AG04449 (cell line): ENCODE data around the gene PCBD1.
"Not testable (repeated sequence)": the region's sequence is repeated elsewhere in the genome, so short reads cannot be mapped to it uniquely, and the experiment has no call there.

Experiments
- CTCF ChIA-PET: fragments of 350-600 bp; formaldehyde crosslinking; extraction: SDS; loops from one replicate; lab custom pipeline; 2021; ENCODE audit warnings: antibody characterized with exemption; lab: Yijun Ruan, JAX
- POLR2A ChIA-PET: fragments of 400-600, 350-600 bp; formaldehyde crosslinking; extraction: SDS; loops from one replicate; lab custom pipeline; 2020; ENCODE audit warnings: antibody characterized with exemption, inconsistent platforms; lab: Yijun Ruan, JAX
- DNase-seq: peaks from one replicate; pipeline ENCODE4 v3.0.0-alpha.2; 2010; ENCODE audit warnings: low read depth, low spot score
- H3K4me3 ChIP-seq: 2 replicates; pipeline ENCODE4 v1.5.1; 2011; ENCODE audit warnings: low read depth, mild to moderate bottlenecking, control low read depth, low read length
- TF ChIP-seq, protein P1 (sequence below): IDR thresholded peaks from one replicate; pipeline ENCODE4 v1.5.1; 2011; ENCODE audit warnings: mild to moderate bottlenecking, moderate library complexity, low read length, control low read depth, inconsistent platforms; ENCODE audit not compliant: insufficient read depth; ENCODE audit errors: missing control alignments

Gene PCBD1

GRCh38 chr10:70872291-70872690 is 16.1 kb downstream of the PCBD1 start:
- CTCF ChIA-PET, result interaction anchor here (0.6 to 12.4 kb wide), 10 partner anchors 8 to 322 kb away, joined by 3 to 115 read pairs (median 6); partner anchors contain the start of gene SGPL1
- DNase-seq, result no peak
- no peak overlapping the region for H3K4me3 ChIP-seq
- POLR2A ChIA-PET, result no interaction called here
- TF ChIP-seq, protein P1, sequence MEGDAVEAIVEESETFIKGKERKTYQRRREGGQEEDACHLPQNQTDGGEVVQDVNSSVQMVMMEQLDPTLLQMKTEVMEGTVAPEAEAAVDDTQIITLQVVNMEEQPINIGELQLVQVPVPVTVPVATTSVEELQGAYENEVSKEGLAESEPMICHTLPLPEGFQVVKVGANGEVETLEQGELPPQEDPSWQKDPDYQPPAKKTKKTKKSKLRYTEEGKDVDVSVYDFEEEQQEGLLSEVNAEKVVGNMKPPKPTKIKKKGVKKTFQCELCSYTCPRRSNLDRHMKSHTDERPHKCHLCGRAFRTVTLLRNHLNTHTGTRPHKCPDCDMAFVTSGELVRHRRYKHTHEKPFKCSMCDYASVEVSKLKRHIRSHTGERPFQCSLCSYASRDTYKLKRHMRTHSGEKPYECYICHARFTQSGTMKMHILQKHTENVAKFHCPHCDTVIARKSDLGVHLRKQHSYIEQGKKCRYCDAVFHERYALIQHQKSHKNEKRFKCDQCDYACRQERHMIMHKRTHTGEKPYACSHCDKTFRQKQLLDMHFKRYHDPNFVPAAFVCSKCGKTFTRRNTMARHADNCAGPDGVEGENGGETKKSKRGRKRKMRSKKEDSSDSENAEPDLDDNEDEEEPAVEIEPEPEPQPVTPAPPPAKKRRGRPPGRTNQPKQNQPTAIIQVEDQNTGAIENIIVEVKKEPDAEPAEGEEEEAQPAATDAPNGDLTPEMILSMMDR, result no peak

DNA sequence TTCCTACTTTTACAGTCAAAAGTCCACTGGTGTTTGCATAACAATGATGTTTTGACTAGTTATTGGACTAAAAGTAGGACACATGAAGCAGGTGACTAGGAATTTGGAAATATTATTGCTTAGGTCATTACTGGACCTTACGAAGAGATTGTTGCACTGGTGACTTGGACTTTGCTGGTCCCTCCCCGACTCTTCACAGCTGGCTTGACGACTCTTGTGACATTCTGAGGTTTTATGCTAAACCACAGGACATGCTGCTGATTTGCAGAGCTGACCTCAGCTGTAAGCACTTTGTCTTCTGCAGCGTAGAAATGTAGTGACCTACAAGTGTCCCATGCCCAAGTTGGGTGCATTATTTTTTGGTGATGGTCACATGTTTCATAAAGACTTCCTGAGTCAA is 21.9 kb downstream of the PCBD1 start:
- ChIA-PET CTCF (interaction anchor here (0.9 to 1.3 kb wide), 2 partner anchors 105 to 108 kb away, joined by 3 read pairs; no protein-coding TSS in a partner anchor), POLR2A (no interaction called here)
- no peak overlapping the region for H3K4me3 ChIP-seq
- DNase-seq, result no peak
- TF ChIP-seq, protein P1, result no peak

GRCh38 chr10:70864935-70865334 is 23.4 kb downstream of the PCBD1 start:
- POLR2A ChIA-PET, result no interaction called here
- TF ChIP-seq, protein P1, result no peak
- DNase-seq, result no peak
- CTCF ChIA-PET, result interaction anchor here (0.6 to 5.6 kb wide), 4 partner anchors 9 to 48 kb away, joined by 3 to 27 read pairs (median 4); no protein-coding TSS in a partner anchor
- H3K4me3 ChIP-seq, result no peak overlapping the region

DNA sequence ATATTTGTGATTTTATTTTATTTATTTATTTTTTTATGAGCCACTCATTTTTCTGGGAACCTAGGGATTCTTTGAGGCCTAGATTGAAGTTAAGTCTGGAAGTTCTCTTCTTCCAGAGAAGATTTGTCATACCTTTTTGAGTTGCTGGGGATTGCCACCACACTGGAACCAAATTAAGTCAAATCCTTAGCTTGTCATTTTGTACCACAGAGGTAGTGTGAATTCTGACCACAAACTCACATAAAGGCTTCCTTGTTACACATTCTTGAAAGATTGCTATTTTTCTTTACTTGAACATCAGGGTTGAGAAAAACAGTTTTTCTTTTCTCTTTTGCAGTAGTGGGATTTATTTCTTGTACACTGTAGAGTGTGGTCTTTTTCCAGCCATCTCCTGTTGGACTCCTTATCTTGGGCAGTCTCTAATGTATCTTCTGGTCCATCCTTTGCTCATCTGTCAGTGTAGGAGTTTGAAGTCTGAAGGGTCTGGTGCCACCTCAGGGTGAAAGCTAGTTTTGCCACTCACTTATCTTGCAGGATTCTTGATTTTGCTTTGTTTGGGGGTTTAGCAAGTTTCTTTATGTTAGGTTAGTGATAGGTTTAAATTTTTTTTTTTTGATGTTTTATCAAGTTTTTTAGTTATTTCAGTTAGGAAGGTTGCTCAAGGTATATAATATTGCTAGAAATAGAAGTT is 24.8 kb downstream of the PCBD1 start:
- CTCF ChIA-PET, result interaction anchor here (1.3 to 5.6 kb wide), 4 partner anchors 8 to 46 kb away, joined by 4 to 27 read pairs (median 4); no protein-coding TSS in a partner anchor
- DNase-seq, result no peak
- no peak overlapping the region for H3K4me3 ChIP-seq
- POLR2A ChIA-PET, result no interaction called here
- TF ChIP-seq, protein P1, result no peak

- DNase-seq, POLR2A ChIA-PET, H3K4me3 ChIP-seq: not testable (repeated sequence)
- CTCF ChIA-PET, result interaction anchor here (1.4 to 5.6 kb wide), 2 partner anchors 17 to 313 kb away, joined by 5 to 27 read pairs; no protein-coding TSS in a partner anchor
These were observed 26.7 kb downstream of the PCBD1 start for GRCh38 chr10:70861495-70862197.

DNA sequence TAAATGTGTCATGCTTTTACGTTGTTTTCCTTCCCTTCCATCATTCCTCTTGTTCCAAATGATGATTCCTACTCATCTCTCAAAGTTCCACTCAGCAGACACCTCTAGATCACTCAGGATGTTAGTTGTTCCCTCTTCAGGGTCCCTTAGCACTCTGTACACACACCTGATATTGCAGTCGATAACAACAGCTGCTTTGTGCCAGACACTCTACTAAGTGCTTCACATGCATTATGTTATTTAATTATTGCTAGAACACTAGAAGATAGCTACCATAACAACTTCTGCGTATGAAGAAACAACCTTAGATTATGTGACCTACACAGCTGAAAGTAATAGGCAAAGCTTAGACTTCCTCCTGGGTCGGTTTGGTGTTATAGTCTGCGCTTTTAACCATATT is 29.6 kb downstream of the PCBD1 start:
- TF ChIP-seq, protein P1, result no peak
- H3K4me3 ChIP-seq, result no peak overlapping the region
- ChIA-PET POLR2A (no interaction called here), CTCF (interaction anchor here (0.9 to 2.3 kb wide), 6 partner anchors 13 to 309 kb away, joined by 3 to 8 read pairs (median 5); no protein-coding TSS in a partner anchor)
- no peak for DNase-seq
